CD1c-positive myeloid dendritic cell (primary cell): Measurements from ENCODE around the gene ORAI3.
"Not testable (repeated sequence)": the region's sequence is repeated elsewhere in the genome, so short reads cannot be mapped to it uniquely, and the experiment has no call there.

Source experiments
- DNase-seq: peaks from one replicate; pipeline ENCODE4 v3.0.0-alpha.2; 2016; ENCODE audit errors: extremely low spot score

ORAI3 gene

DNA sequence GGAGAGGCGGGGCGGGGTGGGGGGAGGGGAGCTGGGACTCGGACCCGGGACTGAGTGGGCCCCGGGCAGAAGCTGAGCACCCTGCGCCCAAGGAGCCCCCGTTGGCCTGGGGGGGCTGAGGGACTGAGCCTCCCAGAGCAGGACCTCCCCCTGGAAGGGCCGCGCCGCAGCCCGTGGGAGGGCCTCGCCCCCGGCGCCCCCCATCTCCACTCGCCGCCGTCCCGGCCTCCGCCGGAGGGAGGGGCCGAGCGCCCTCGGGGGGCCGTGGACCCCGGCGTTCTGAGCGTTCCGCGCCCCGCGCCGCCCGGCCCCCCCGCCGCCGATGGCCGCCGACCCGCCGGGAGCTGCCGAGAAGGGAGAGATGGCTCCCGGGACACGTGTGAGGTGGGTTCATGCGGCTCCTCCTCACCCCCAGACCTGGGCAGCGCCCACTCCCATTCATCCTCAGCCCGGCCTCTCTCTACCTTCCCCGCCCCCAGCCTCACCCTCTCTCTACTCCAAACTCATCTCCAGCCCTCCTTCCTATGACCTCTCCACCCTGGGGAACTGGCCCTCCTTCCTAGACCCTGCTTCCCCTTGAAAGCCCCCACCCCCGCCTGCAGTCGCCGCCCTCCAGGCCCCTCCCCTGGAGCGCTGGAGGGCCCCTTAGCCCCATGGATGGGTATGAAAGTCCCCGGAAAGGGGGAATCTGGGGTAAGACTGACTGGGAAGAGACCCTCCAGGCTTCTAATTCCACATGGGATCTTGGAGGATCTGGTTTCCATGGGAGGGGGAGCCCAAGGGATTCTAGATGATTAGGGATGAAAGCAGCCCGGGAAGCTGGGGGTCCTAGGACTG, 24.6 kb upstream of the ORAI3 start:
- DNase-seq: peak; percentile 34

DNA sequence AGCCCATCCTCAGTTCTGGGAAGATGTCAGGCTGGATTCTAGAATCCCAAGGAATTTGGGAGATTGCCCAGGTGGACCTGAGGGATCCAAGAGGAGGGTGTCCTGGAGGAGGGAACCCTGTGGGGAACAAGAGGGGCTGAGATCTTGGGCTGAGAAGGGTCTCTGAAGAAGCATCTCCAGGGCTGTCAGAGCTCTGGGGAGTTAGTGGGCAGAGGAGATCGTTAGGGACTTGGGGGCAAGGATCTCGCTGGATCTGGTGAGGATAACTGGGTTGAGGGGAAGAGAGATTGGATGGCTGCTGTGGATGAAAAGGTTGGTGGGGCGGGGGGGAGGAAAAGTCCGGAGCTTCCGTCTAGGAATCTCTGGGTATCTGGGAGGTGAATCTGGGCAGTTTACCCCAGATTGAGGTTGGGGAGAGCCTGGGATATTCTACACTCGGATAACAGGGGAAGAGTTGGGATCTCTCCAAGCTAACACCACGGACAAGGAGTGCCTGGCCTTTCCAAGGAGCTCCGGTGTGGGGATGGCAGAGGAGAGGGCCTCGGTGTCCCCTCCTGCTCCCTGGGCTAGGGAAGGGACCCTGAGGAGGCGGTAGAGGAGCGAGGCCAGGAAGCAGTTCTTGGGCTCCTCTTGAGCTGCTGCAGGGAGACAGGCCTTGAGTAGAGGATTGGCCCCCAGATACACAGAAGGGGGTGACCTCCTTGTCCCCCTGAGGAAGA, 23.8 kb upstream of the ORAI3 start:
- no peak for DNase-seq

DNA sequence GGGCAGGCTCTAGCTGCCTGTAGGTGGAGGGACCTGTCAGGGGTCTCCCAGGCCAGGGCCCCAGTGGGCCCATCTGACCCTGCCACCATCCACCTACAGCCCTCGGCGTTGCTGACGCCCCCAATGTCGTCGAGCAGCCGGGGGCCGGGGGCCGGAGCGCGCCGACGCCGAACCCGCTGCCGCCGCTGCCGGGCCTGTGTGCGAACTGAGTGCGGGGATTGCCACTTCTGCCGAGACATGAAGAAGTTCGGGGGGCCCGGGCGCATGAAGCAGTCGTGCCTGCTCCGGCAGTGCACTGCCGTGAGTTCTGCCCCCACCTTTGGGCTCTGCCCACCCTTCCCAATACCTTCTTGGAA, 23.3 kb upstream of the ORAI3 start:
- DNase-seq: no peak

DNA sequence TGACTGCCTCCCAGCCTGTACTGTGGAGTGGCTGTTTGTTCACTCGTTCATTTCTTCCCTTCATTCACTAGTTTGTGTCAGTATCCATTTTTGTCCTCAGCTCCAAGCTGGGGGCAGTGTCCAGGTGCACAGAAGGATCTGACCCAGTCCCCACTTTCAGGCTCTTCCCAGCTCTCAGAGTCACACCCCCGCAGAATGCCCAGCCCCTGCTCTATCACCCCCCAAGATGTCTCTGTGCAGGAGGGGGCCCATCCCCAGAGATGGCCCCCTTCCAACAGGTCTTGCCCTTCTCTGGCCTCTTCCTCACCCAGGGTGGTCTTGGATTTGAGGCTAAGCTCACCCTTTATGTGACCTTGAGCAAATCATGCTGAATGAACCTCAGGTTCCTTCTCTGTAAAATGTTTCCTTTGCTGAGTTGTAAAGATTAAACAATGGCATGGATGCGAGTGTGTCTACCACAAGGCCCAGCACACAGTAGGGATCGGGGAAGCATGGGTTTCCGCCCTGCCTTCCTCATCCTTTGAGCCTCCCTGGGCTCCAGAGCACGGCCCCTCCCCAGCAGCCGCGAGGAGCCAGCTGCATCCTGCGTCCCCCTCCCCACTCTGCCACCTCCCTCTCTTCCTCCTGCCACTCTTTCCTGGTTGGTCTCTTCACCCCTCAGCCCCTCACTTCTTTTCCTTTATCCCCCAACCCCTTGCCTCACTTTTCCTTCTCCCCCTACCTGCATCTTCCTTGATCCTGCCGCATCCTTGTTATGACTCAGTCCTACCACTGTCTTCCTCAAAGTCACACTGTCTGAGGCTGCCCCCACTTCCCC, 22.7 kb upstream of the ORAI3 start:
- DNase-seq: no peak

DNA sequence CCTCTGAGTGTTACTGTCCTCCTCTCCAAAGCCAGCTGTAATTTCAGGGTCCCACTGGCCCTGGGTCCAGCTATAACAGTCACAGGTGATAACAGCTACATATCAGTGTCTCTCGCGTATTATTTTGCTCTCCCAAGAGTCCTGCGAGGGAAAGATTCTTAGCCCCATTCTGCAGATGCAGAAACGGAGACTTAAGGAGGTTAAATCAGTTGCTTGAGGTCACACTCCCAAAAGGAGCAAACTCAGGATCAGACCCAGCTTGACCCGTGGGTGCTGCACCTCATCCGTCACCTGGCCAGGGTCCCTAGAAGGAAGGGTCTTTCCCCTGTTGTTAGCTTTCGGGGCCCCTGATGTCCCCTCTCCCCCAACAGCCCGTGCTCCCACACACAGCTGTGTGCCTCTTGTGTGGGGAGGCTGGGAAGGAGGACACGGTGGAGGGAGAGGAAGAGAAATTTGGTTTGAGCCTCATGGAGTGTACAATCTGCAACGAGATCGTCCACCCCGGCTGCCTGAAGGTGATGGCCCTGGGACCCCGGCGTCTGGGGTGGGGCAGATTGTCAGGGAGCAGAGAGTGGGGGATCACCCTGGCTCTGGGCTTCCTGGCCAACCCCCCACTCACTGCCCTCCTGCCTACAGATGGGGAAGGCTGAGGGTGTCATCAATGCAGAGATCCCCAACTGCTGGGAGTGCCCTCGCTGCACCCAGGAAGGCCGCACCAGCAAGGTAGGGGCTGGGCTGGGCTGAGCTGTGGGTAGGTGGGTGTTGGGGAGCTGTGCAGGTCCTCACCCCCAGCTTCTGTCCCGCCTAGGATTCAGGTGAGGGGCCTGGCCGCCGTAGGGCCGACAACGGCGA, 21.7 kb upstream of the ORAI3 start:
- DNase-seq: no peak

DNA sequence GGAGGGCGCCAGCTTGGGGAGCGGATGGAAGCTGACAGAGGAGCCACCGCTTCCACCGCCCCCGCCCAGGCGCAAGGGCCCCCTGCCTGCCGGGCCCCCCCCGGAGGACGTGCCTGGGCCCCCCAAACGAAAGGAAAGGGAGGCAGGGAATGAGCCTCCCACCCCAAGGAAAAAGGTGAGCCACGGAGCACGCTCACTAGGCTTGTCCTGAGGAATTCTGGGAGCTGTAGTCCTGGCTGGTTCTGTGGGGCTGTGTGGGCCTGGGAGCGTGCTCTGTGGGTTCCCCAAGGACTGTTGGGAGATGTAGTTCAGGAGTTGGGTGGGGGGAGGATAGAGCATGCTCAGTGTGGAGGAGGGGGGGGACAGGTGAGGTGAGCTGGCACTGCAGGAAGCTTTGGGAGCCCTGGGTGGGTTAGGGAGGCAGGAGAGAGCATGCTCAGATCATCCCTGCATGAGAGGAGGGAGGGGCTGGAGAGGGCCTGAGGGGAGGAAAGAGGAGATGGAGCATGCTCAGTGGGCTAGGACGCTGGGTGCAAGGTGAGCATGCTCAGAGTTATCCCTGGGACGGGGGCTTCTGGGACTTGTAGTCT, 21.0 kb upstream of the ORAI3 start:
- DNase-seq: no peak

DNA sequence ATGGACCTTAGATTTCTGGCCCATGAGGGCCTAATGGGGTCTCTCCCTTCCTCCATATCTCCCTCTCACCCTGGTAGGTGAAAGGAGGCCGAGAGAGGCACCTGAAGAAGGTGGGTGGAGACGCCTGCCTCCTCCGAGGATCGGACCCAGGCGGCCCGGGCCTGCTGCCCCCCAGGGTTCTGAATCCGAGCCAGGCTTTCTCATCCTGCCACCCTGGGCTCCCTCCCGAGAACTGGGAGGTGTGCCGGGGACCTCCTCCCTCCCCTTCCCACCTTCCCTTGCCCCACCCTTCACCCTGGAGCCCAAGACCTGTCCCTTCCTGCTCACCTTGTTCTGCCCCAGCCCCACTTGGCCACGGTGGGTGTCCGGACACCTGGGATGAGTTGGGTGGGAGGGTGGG, 20.5 kb upstream of the ORAI3 start:
- DNase-seq: no peak

DNA sequence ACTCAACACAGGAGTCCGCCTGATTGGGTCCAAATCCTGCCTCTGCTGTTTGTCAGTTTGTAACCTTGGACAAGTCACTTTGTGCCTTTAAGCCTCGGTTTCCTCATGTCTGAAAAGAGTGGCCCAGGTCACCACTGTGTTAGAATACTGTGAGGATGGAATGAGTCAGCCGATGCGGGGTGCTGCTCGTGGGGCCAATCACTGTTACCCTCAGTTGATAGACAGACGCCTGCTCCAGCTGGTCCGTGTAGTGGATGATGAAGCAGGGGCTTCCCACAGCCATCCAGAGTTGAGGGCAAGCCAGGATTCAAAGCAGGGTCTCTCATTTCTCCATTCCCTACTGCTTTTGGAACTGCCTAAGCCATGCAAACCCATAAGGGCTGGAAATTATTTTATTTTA, 19.7 kb upstream of the ORAI3 start:
- no peak for DNase-seq

DNA sequence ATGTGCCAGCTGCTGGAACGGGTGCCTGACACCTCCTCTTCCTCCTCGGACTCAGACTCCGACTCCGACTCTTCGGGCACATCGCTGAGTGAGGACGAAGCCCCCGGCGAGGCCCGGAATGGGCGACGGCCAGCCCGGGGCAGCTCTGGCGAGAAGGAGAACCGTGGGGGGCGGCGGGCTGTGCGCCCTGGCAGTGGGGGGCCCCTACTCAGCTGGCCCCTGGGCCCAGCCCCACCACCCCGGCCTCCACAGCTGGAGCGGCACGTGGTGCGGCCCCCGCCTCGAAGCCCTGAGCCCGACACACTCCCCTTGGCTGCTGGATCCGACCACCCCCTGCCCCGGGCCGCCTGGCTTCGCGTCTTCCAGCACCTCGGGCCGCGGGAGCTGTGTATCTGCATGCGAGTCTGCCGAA, 18.7 kb upstream of the ORAI3 start:
- DNase-seq: no peak

DNA sequence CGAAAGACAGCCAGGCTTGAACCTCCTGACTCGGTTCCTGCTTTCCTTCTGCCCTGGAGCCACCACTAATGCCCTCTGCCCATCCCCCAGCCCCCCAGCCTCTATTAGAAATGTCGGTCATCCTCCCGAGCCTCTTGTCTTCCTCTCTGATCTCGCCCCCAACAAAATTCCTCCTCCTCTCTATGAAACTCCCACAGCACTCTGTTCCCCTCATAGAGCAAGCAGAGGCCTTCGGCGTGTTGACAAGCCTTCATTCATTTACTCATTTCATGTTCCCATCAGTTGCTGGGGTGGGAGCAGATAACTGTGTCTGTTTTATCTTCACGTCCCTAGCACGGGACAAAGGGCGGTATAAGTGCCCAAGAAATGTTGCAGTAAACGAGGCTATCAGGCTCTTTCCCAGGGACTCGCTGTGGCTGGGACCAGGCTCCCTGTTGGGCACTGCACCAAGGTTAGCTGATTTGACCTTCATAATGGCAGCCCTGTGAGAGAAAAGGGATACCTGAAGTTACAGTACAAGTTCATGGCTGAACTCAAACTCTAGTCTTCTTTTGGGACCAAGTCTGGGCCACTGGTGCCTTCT, 17.7 kb upstream of the ORAI3 start:
- DNase-seq: no peak

DNA sequence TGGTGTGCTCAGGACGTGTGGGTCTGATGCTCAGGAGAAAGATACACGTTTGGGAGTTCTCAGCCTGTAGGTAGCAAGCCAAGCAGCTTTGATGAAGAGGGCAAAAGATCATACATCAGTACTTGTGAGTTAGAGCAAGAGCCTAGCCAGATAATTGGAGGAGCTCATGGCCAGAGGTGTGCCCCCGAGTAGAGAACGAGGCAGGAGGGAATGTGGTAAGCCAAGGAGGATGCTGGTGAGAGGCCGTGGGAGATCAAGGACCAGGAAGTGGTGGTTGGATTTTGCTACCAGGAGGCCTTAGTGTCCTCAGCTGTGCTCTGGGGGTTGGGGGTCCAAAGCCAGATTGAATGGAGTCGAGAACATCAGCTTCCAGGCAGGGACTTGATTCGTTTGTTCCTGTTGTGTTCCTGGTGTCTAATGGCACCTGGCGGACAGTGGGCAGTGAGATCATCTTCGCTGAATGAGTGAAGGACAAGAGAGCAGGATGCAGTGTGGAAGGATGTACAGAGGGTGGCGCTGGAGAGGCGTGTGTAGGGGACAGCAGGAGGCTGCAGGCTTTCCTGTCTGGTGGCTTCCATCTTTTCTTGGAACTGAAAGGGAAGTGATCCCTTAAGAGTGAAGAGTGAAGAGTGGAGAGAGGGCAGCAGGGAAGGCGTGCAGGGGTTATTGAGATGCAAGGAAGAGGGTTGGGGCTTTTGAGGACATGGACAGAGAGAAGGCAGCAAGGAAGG, 13.9 kb upstream of the ORAI3 start:
- DNase-seq: peak; percentile 89

DNA sequence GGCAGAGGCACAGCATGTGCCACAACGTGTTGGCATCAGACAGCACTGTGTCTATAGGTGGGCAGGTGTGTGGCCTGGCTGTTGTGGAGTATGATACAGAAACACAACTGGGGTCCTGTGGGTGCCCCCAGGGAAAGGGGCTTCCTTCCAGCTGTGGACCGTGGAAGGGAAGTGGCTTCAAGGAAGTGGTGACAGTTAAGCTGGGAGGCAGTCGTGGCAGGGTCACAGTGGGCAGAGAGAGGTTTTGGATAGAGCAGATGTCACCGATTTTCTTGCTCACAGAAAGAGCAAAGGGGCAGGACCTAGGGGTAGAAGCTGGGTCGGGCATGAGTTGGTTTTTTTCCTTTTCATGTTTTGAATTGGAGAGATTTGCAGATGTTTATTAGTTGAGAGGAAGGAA, 11.2 kb upstream of the ORAI3 start:
- DNase-seq: no peak

DNA sequence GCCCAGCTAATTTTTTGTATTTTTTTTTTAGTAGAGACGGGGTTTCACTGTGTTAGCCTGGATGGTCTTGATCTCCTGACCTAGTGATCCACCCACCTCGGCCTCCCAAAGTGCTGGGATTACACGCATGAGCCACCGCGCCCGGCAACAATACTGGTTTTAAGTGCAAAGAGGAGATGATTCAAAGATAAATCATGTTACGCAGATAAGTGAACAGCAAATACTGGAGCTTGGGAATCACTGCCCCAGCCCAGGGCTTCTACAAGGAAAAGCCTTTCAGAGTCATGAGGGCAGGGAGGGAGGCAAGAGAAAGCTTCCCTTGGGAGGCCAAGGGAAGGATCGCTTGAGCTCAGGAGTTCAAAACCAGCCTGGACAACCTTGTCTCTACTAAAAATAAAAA, 9.3 kb upstream of the ORAI3 start:
- DNase-seq: not testable (repeated sequence)

DNA sequence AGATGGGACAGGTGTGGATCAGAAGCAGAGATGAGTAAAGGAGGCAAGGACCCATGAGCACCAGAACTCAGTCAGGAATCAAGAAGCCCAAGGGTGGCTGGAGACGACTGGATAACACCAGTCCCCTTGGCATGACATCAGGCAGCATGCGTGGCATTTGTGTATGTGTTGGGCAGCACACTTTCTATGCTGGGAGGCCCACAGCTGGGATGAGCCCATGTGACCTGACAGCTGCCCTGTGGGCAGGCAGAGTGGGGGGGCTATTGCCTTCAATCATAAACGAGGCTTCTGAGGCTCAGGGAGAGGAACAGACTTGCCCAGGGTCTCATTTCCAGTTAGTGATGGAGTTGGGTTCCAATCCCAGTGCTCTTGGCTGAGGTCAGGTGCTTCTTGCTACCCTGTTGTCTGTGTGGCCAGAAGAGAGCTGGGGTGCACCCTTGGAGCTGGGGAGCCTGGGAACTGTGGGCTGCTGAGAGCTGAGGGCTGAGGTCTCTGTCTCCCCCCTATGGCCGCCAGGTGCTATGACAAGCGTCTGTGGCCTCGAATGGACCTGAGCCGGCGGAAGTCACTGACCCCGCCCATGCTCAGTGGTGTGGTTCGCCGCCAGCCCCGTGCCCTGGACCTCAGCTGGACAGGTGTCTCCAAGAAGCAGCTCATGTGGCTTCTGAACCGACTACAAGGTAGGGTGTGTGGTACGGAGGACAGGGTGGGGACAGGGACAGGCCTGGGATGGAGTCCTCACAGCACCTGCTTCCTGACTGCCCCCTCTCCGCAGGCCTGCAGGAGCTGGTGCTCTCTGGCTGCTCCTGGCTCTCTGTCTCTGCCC, 7.1 kb upstream of the ORAI3 start:
- peak; percentile 84 for DNase-seq

DNA sequence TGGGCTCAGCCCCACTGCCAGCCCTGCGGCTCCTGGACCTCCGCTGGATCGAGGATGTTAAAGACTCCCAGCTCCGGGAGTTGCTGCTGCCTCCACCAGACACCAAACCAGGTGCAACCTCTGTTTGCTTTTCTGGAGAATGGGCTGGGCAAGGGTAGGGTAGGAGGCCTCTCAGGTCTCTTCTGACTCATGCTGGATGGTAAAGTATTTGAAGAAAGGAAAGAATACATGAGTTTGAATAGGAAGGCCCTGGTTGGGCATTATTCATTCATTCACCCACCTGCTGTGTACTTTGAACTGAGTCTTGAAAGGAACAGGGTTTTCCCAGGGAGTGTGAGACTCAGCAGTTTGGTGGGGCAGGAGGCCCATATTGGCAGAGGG, 6.5 kb upstream of the ORAI3 start:
- no peak for DNase-seq

DNA sequence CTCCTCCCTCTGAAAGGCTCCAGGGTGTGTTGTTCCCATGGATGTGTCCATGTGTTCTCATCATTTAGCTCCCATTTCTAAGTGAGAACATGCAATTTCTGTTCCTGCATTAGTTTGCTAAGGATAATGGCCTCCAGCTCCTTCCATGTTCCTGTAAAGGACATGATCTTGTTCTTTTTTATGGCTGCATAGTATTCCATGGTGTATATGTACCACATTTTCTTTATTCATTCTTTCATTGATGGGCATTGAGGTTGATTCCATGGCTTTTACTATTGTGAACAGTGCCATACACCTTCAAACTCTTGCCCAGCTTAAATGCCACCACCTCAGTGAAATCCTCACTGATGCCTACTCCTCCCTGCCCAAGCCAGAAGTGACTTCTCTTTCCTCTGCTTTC, 4.5 kb upstream of the ORAI3 start:
- no peak for DNase-seq

DNA sequence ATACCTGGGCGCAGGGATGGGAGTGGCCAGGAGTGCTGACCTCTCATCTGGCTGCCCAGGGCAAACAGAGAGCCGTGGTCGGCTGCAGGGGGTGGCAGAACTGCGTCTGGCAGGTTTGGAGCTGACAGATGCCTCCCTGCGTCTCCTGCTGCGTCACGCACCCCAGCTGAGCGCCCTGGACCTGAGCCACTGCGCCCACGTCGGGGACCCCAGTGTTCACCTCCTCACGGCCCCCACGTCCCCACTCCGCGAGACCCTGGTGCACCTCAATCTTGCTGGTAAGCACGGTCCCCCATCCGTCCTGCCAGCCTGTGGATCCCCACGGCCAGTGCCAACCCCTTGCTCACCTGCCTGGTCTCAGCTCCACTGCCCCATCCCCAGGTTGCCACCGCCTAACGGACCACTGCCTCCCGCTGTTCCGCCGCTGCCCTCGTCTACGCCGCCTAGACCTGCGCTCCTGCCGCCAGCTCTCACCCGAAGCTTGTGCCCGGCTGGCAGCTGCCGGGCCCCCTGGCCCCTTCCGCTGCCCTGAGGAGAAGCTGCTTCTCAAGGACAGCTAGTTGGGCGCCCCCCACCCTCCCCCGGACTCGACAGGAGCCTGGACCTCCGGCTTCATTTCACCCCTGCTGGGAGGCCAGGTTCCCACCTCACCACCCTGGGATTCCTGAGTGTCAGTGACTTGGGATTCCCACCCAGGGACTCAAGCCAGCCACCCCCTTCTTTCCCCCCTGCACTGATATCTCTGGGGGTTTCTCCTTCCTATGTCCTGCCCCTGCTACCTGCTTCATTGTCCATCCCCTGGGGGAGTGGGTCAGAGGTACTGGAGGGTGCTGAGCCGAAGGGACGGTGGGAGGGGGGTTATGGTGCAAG, 2.0 kb upstream of the ORAI3 start:
- DNase-seq: no peak

DNA sequence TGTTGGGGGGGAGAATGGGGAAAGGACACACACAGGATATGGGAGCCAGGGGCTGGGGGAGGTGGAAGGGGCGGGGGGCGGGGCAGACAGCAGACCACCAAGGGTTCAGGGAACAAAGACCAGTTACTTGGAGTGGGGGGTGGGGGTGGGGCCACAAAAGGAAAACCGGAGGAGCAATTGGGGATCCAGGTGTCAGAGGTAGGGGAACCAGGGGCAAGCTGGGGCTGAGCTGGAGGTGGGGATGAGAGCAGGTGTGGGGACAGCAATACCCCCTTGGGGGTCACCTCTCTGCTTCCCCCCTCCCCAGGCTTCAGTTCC, 1.4 kb upstream of the ORAI3 start:
- no peak for DNase-seq
